ENCODE measurements around the gene ADAP2.

Gene ADAP2

DNA sequence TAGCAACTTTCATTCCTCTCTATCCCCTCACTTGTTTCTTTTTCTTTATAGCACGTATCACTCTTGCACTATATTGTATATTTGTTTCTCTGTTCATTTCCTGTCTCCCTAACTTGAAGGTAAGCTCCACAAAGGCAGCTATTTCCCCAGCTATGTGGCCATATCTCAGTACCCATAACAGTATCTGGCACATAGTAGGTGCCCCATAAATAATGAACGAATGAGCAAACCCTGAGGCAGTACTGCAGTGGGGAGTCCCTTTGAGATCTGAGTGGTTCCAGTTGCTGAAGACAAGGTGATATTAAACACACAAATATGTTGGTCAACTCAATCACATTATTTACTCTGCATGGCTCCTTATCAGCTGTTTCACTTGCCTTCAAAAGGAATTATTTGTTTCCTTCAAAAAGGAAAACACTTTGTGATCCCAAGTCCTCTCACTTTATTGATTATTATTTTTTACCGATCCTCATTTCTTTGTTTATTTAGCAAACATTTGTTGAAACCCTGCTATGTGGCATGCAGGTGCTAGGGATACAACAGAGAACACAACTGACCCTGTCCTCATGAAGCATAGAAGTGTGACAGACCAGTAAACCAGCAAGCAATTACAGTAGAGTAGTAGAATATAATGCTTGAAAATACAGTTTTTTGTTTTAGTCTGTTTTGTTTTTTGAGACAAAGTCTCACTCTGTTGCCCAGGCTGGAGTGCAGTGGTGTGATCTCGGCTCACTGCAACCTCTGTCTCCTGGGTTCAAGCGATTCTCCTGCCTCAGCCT lies 5.7 kb upstream of the ADAP2 start:
- DNase-seq = no peak
- Histone ChIP-seq H3K27me3 (replicated peaks; ENCODE audit: control insufficient read depth, insufficient read depth, low read length, poor library complexity, severe bottlenecking) (peaks cover 2% of the 10 kb centered on the region), H3K27ac (ENCODE audit: insufficient read depth, low read length, poor library complexity, severe bottlenecking) (no peak overlapping the region), H3K36me3 (ENCODE audit: control insufficient read depth, insufficient read depth, low read length) (no peaks in the 10 kb centered on the region), H3K4me1 (ENCODE audit: control insufficient read depth, insufficient read depth, low read length, poor library complexity, severe bottlenecking) (no peaks in the 10 kb centered on the region), H3K4me3 (ENCODE audit: insufficient read depth, low read depth, low read length, poor library complexity, severe bottlenecking) (no peak overlapping the region), H3K9me3 (ENCODE audit: control insufficient read depth, low read length) (no peaks in the 10 kb centered on the region)

DNA sequence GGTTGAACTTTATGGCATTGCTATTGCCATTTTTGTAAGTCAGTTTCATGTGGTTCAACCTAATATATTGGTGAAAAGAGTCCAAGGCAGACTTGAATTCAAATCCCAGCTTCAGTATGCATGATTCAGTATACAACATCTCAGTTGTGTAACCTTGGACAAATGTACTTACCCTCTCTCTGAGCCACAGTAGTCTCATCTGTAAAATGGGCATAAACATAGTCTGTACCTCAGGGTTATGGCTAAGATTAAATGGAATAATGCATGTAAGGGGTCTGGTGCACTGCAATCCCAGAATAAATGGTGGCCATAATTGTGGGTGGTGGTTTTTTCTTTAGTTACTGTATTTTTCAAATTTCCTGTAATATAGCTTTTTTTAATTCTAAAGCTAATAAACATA lies 4.7 kb upstream of the ADAP2 start:
- H3K27me3 ChIP-seq (replicated peaks; ENCODE audit: control insufficient read depth, insufficient read depth, low read length, poor library complexity, severe bottlenecking) = peaks cover 11% of the 10 kb centered on the region
- no peak overlapping the region for H3K4me3 ChIP-seq (ENCODE audit: insufficient read depth, low read depth, low read length, poor library complexity, severe bottlenecking)
- no peaks in the 10 kb centered on the region for H3K36me3 ChIP-seq (ENCODE audit: control insufficient read depth, insufficient read depth, low read length)
- no peaks in the 10 kb centered on the region for H3K9me3 ChIP-seq (ENCODE audit: control insufficient read depth, low read length)
- H3K4me1 ChIP-seq (ENCODE audit: control insufficient read depth, insufficient read depth, low read length, poor library complexity, severe bottlenecking) = peaks cover 4% of the 10 kb centered on the region
- H3K27ac ChIP-seq (ENCODE audit: insufficient read depth, low read length, poor library complexity, severe bottlenecking) = no peak overlapping the region
- no peak for DNase-seq

DNA sequence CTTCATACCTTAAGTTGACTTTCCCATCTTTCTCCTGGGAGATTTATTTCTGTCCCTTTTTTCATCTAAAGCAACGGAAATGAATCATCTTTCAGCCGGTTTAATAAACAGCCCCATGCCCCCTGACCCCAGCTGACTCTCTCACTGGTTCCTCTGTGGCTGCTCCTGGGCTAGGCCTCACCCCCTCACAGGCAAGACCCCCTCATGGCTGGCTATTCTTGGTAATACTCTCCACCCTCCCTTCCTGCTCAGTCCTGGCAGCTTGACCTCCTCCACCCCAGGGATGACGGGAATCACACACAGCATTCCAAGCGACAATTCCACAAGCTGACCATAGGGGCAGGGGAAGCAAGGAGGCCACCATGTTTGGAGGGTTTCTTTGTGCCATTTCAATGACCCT lies 1.5 kb upstream of the ADAP2 start:
- no peak overlapping the region for H3K27ac ChIP-seq (ENCODE audit: insufficient read depth, low read length, poor library complexity, severe bottlenecking)
- peaks cover 25% of the 10 kb centered on the region for H3K27me3 ChIP-seq (replicated peaks; ENCODE audit: control insufficient read depth, insufficient read depth, low read length, poor library complexity, severe bottlenecking)
- H3K9me3 ChIP-seq (ENCODE audit: control insufficient read depth, low read length) = no peaks in the 10 kb centered on the region
- peaks cover 11% of the 10 kb centered on the region for H3K4me1 ChIP-seq (ENCODE audit: control insufficient read depth, insufficient read depth, low read length, poor library complexity, severe bottlenecking)
- no peaks in the 10 kb centered on the region for H3K36me3 ChIP-seq (ENCODE audit: control insufficient read depth, insufficient read depth, low read length)
- no peak overlapping the region for H3K4me3 ChIP-seq (ENCODE audit: insufficient read depth, low read depth, low read length, poor library complexity, severe bottlenecking)
- no peak for DNase-seq

DNA sequence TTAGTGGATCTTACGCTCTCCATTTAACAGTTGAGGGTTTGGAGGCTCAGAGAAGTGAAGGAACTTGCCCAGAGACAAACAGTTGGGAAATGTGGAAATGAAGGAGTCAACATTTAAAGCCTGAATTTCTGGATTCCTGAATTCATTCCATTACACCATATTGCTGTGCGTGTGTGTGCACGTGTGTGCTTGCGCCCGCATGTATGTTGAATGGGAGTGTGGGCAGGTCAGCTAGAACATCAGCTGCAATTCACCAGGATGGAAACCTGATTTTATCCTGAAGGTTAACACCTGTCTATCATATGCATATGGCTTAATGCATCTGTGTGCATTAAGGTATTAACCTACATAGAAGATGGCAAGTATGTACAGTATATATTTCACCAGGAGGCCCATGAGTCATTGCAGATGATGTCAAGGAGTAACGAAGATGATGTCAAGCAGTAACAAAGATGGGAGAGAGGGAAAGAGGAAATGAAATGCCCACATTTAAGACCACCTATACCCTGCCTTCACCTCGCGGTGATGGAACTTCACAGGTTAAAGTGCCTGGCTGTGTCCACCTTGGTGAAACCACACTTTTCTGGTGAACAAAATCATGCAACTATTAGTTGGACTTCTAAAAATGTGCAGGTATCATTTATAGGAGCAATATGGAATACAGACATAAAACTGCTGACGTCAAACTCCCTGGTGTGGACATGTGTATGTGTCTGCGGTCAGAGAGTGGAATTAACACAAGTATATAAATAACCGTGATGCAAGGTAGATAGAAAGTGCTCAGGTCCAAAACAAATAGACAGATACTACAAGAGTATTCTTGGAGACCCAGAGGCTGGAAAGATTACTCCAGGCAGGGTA lies 832 bp upstream of the ADAP2 start:
- Histone ChIP-seq H3K9me3 (ENCODE audit: control insufficient read depth, low read length) (no peaks in the 10 kb centered on the region), H3K27ac (ENCODE audit: insufficient read depth, low read length, poor library complexity, severe bottlenecking) (no peak overlapping the region), H3K27me3 (replicated peaks; ENCODE audit: control insufficient read depth, insufficient read depth, low read length, poor library complexity, severe bottlenecking) (peaks cover 25% of the 10 kb centered on the region), H3K36me3 (ENCODE audit: control insufficient read depth, insufficient read depth, low read length) (no peaks in the 10 kb centered on the region), H3K4me3 (ENCODE audit: insufficient read depth, low read depth, low read length, poor library complexity, severe bottlenecking) (no peak overlapping the region), H3K4me1 (ENCODE audit: control insufficient read depth, insufficient read depth, low read length, poor library complexity, severe bottlenecking) (peaks cover 11% of the 10 kb centered on the region)
- DNase-seq = no peak

DNA sequence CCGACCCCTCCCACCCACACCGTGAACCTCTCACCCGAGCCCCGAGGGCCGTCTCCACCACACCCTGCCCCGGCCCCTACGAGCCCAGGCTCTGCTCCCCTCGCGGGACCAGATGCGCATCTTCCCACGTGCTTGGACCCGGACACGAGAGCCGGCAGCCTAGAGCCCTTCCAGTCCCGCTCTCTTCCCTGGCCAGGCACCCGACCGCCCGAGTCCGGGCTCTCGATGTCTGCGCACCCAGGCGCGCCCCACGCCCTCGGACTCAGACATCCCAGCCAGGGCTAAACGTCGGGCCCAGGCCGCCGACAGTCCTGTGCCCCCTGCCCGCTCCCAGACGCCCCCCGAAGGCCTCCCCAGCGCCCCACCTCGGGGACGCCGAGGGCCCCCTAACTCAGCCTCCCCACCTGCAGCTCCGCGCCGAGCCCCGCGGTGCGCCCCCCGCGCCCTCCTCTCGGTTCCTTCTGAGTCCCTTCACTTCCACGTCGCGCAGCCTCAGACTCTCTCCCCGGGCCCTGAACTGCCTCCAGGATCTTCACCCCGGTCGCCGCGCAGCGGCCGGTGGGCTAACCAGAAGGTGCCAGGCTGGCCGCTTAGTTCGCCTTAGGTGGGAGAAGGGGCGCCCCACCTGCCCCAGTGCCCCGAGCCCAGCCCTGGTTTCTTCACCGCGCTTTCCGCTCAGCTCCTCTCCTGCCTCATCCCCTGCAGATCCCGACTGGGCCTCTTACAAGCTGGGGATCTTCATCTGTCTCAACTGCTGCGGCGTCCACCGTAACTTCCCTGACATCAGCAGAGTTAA lies 688 bp downstream of the ADAP2 start:
- H3K36me3 ChIP-seq (ENCODE audit: control insufficient read depth, insufficient read depth, low read length) = no peaks in the 10 kb centered on the region
- peaks cover 25% of the 10 kb centered on the region for H3K27me3 ChIP-seq (replicated peaks; ENCODE audit: control insufficient read depth, insufficient read depth, low read length, poor library complexity, severe bottlenecking)
- no peaks in the 10 kb centered on the region for H3K9me3 ChIP-seq (ENCODE audit: control insufficient read depth, low read length)
- H3K4me1 ChIP-seq (ENCODE audit: control insufficient read depth, insufficient read depth, low read length, poor library complexity, severe bottlenecking) = peaks cover 11% of the 10 kb centered on the region
- DNase-seq = no peak
- no peak overlapping the region for H3K27ac ChIP-seq (ENCODE audit: insufficient read depth, low read length, poor library complexity, severe bottlenecking)
- H3K4me3 ChIP-seq (ENCODE audit: insufficient read depth, low read depth, low read length, poor library complexity, severe bottlenecking) = peak overlapping the region; percentile 42

DNA sequence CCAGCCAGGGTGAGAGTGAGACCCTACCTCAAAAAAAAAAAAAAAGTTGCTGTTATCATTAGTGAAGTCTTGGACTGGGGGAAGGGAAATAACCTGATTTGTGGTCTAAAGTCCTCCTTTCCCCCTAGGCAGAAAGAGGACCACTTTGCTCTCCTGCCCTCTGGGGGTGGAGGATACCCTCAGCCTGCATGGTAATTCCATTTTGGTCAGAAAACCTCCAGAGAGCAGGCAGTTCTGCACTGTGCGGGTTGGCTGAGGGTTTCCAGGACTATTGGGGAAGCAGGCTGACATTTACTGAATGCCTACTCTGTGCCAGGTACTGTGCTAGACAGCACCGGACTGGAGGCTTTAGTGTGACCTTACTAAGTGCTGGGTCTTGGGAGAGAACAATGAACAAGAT lies 2.6 kb downstream of the ADAP2 start:
- no peak overlapping the region for H3K27ac ChIP-seq (ENCODE audit: insufficient read depth, low read length, poor library complexity, severe bottlenecking)
- H3K9me3 ChIP-seq (ENCODE audit: control insufficient read depth, low read length) = no peaks in the 10 kb centered on the region
- peaks cover 25% of the 10 kb centered on the region for H3K27me3 ChIP-seq (replicated peaks; ENCODE audit: control insufficient read depth, insufficient read depth, low read length, poor library complexity, severe bottlenecking)
- DNase-seq = no peak
- peaks cover 11% of the 10 kb centered on the region for H3K4me1 ChIP-seq (ENCODE audit: control insufficient read depth, insufficient read depth, low read length, poor library complexity, severe bottlenecking)
- no peaks in the 10 kb centered on the region for H3K36me3 ChIP-seq (ENCODE audit: control insufficient read depth, insufficient read depth, low read length)
- no peak overlapping the region for H3K4me3 ChIP-seq (ENCODE audit: insufficient read depth, low read depth, low read length, poor library complexity, severe bottlenecking)

DNA sequence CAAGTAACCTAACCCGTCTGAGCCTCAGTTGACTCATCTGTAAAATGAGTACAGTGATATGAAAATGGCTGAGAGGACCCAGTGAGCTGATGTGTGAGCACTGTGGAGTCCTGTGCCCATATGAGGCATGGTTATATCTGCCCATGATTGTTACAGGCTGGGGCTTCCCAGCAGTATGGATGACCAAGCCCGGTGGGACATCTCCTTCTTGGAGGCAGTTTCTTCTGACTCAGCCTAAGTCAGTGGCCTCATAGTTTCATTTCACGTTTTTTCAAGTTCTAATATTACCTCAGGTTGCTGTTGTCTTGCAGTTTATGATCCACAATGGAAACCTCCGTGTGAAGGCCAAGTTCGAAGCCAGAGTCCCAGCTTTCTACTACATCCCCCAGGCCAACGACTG lies 4.8 kb downstream of the ADAP2 start:
- DNase-seq = no peak
- H3K27me3 ChIP-seq (replicated peaks; ENCODE audit: control insufficient read depth, insufficient read depth, low read length, poor library complexity, severe bottlenecking) = peaks cover 19% of the 10 kb centered on the region
- peaks cover 11% of the 10 kb centered on the region for H3K4me1 ChIP-seq (ENCODE audit: control insufficient read depth, insufficient read depth, low read length, poor library complexity, severe bottlenecking)
- H3K9me3 ChIP-seq (ENCODE audit: control insufficient read depth, low read length) = no peaks in the 10 kb centered on the region
- H3K36me3 ChIP-seq (ENCODE audit: control insufficient read depth, insufficient read depth, low read length) = no peaks in the 10 kb centered on the region
- H3K4me3 ChIP-seq (ENCODE audit: insufficient read depth, low read depth, low read length, poor library complexity, severe bottlenecking) = no peak overlapping the region
- H3K27ac ChIP-seq (ENCODE audit: insufficient read depth, low read length, poor library complexity, severe bottlenecking) = no peak overlapping the region

DNA sequence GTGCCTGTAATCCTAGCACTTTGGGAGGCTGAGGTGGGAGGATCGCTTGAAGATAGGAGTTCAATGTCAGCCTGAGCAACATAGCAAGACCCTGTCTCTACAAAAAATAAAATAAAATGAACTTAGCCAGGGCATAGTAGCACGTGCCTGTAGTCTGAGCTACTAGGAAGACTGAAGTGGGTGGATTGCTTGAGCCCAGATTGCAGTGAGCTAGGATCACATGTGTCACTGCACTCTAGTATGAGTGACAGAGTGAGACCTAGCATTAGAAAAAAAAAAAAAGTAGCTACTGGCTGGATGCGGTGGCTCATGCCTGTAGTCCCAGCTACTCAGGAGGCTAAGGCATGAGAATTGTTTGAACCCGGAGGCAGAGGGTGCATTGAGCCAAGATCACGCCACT lies 6.0 kb downstream of the ADAP2 start:
- H3K36me3 ChIP-seq (ENCODE audit: control insufficient read depth, insufficient read depth, low read length) = no peaks in the 10 kb centered on the region
- no peaks in the 10 kb centered on the region for H3K9me3 ChIP-seq (ENCODE audit: control insufficient read depth, low read length)
- DNase-seq = no peak
- no peak overlapping the region for H3K4me3 ChIP-seq (ENCODE audit: insufficient read depth, low read depth, low read length, poor library complexity, severe bottlenecking)
- H3K4me1 ChIP-seq (ENCODE audit: control insufficient read depth, insufficient read depth, low read length, poor library complexity, severe bottlenecking) = no peaks in the 10 kb centered on the region
- peaks cover 7% of the 10 kb centered on the region for H3K27me3 ChIP-seq (replicated peaks; ENCODE audit: control insufficient read depth, insufficient read depth, low read length, poor library complexity, severe bottlenecking)
- no peak overlapping the region for H3K27ac ChIP-seq (ENCODE audit: insufficient read depth, low read length, poor library complexity, severe bottlenecking)

DNA sequence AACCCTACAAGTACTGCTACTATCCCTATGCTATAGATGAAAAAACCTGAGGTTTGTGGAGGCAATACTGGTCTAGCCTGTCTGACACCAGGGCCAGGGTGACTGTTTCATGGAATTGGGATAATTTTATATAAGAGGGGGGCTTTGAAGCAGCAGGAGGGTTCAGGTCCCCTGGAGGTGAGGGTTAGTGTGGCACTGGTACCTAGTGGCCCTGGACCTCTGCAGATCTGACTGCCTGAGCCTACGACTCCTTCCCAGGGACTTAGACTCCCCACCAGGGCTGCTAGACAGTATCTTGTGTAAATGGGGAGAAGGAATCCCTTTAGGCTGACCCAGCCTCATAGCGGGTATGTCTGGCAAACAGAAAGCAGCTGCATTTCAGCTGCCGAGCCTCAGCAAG lies 6.8 kb downstream of the ADAP2 start:
- H3K36me3 ChIP-seq (ENCODE audit: control insufficient read depth, insufficient read depth, low read length) = no peaks in the 10 kb centered on the region

More for the DNA sequence above, 6.8 kb downstream of the ADAP2 start:
- no peak for DNase-seq
- peaks cover 5% of the 10 kb centered on the region for H3K27me3 ChIP-seq (replicated peaks; ENCODE audit: control insufficient read depth, insufficient read depth, low read length, poor library complexity, severe bottlenecking)
- no peaks in the 10 kb centered on the region for H3K9me3 ChIP-seq (ENCODE audit: control insufficient read depth, low read length)
- no peak overlapping the region for H3K4me3 ChIP-seq (ENCODE audit: insufficient read depth, low read depth, low read length, poor library complexity, severe bottlenecking)
- H3K27ac ChIP-seq (ENCODE audit: insufficient read depth, low read length, poor library complexity, severe bottlenecking) = no peak overlapping the region
- H3K4me1 ChIP-seq (ENCODE audit: control insufficient read depth, insufficient read depth, low read length, poor library complexity, severe bottlenecking) = no peaks in the 10 kb centered on the region

All from effector memory CD4-positive, alpha-beta T cell (primary cell).